ENCODE data around the gene MVB12B. TPM values are rescaled to one million over a fixed set of nuclear protein-coding genes. Genes with fewer than 3 reads are reported as not detected.

The MVB12B gene
- total and polyA plus RNA-seq, 2 of the 8 experiments (the other 6 are each of a cell fraction or from before 2014, with no cell fraction given), result 2.6 to 5.0 TPM

GRCh38 chr9:126499911-126500599, 173.4 kb downstream of the MVB12B start:
- no peaks in the 10 kb centered on the region for H3K36me3 ChIP-seq (ENCODE audit: control insufficient read depth in 2 of 4, insufficient read depth in 4 of 4, low read length in 3 of 4)
- H2BK15ac ChIP-seq (ENCODE audit: low read length), result no peak overlapping the region
- H3K56ac ChIP-seq (replicated peaks; ENCODE audit: insufficient read length, low read depth, low read length), result no peak overlapping the region
- H3K4ac ChIP-seq (replicated peaks; ENCODE audit: insufficient read length, low read depth, low read length), result no peak overlapping the region
- WGBS, 2 experiments (ENCODE audit: extremely low coverage in 1 of 2, insufficient coverage in 1 of 2, insufficient read length in 1 of 2, insufficient replicate concordance in 2 of 2, low coverage in 1 of 2, low lambda C conversion rate in 2 of 2, missing lambda C conversion rate in 1 of 2), result 12% methylated on average over 14 of the region's 20 CpGs; no CpG with 5 or more reads in 1 of the 2 experiments
- H2BK12ac ChIP-seq (ENCODE audit: low read depth, low read length), result no peak overlapping the region
- peaks cover 0 to 3% of the 10 kb centered on the region in 2 experiments for H4K20me1 ChIP-seq (replicated peaks in 1 of 2; ENCODE audit: control insufficient read depth in 1 of 2, insufficient read depth in 2 of 2, low read length in 2 of 2)
- H3K79me2 ChIP-seq (ENCODE audit: control insufficient read depth in 1 of 2, insufficient read depth in 2 of 2, low read length in 2 of 2), result no peaks in the 10 kb centered on the region
- peaks cover 0 to 10% (median 3%) of the 10 kb centered on the region in 4 experiments; a peak in 5 of 7 replicates for H3K27me3 ChIP-seq (replicated peaks in 1 of 4; ENCODE audit: control insufficient read depth in 3 of 4, extremely low read depth in 1 of 4, insufficient read depth in 3 of 4, low read length in 3 of 4)
- H2BK20ac ChIP-seq (ENCODE audit: low read length), result no peak overlapping the region
- H3K14ac ChIP-seq (ENCODE audit: insufficient read length), result no peak overlapping the region
- H3K4me2 ChIP-seq (ENCODE audit: insufficient read depth in 1 of 2, low read depth in 2 of 2, low read length in 2 of 2), result peak overlapping the region; percentile 62 to 97
- no peaks in the 10 kb centered on the region for H3K9me3 ChIP-seq (ENCODE audit: insufficient read depth in 2 of 2, low read depth in 1 of 2, low read length in 1 of 2)
- H3K23me2 ChIP-seq (ENCODE audit: low read depth, low read length), result peaks cover 12% of the 10 kb centered on the region; the same call in 1 of the 2 replicates
- H3K4me1 ChIP-seq (replicated peaks in 1 of 4; ENCODE audit: control insufficient read depth in 3 of 4, insufficient read depth in 4 of 4, low read length in 3 of 4), result peaks cover 0 to 11% (median 8%) of the 10 kb centered on the region in 4 experiments; a peak in 6 of 7 replicates
- no peaks in the 10 kb centered on the region for H3K79me1 ChIP-seq (ENCODE audit: low read depth, low read length)
- H2AK5ac ChIP-seq (ENCODE audit: low read depth, low read length), result no peak overlapping the region
- H2AFZ ChIP-seq (ENCODE audit: low read length), result no peak overlapping the region
- POLR2A ChIA-PET (ENCODE audit: partially characterized antibody), result interaction anchor here (1.3 kb wide), 3 partner anchors 10 to 975 kb away, joined by 3 to 4 read pairs (median 3); no protein-coding TSS in a partner anchor
- peak overlapping the region; percentile 44 to 72 (median 48); a peak in 7 of 8 replicates for H3K4me3 ChIP-seq (ENCODE audit: extremely low read depth in 1 of 4, insufficient read depth in 2 of 4, low read depth in 3 of 4, low read length in 4 of 4)
- no peak overlapping the region for H3K27ac ChIP-seq (ENCODE audit: low read depth, low read length)
- FAIRE-seq (no peak), DNase-seq (ENCODE audit: low read depth in 1 of 2, low spot score in 2 of 2) (peak in 1 of 2 experiments; percentile 77)
- H3K9ac ChIP-seq (replicated peaks in 1 of 4; ENCODE audit: extremely low read depth in 1 of 4, low read depth in 3 of 4, low read length in 3 of 4), result no peak overlapping the region
- no peak overlapping the region for H2BK120ac ChIP-seq (replicated peaks; ENCODE audit: low read depth, low read length)
- no peak overlapping the region for H2BK5ac ChIP-seq (ENCODE audit: low read depth, low read length)
- H3K23ac ChIP-seq (ENCODE audit: insufficient read length), result no peak overlapping the region
- no peak overlapping the region for H4K5ac ChIP-seq (ENCODE audit: insufficient read length, low read depth, low read length)
- peak overlapping the region; percentile 71 for H3K18ac ChIP-seq (ENCODE audit: extremely low read depth, low read length)
- H4K91ac ChIP-seq (replicated peaks; ENCODE audit: insufficient read length, low read length), result no peak overlapping the region
- TF ChIP-seq TBP (IDR thresholded peaks at IDR 0.05; ENCODE audit: low read depth, low read length) (no peak), GABPA (IDR thresholded peaks at IDR 0.05; ENCODE audit: borderline replicate concordance, insufficient read depth, low read length) (no peak), KDM4A (IDR thresholded peaks at IDR 0.05; ENCODE audit: low read depth, low read length, severe bottlenecking) (peak; percentile 37), SP4 (IDR thresholded peaks at IDR 0.05; ENCODE audit: low read length) (no peak), HDAC6 (IDR thresholded peaks at IDR 0.05; ENCODE audit: low read depth, low read length) (no peak)
- H4K8ac ChIP-seq (ENCODE audit: extremely low read depth, insufficient read depth, low read length), result no peak overlapping the region
- CTCF ChIA-PET (ENCODE audit: partially characterized antibody), result interaction anchor here (0.6 to 10.6 kb wide), 35 partner anchors 9 to 651 kb away, joined by 3 to 276 read pairs (median 5); no protein-coding TSS in a partner anchor
